ENCODE results near the gene MGRN1. TPM values are rescaled to one million over a fixed set of nuclear protein-coding genes. Genes with fewer than 3 reads are reported as not detected.

The MGRN1 gene
- total RNA-seq, 1 experiment from 2014 or later = 31.3 TPM

GRCh38 chr16:4624827-4625559 is 367 bp downstream of the MGRN1 start:
- peak; percentile 61 for DNase-seq (ENCODE audit: low spot score)

GRCh38 chr16:4625560-4626159 is 1.0 kb downstream of the MGRN1 start:
- no peak for DNase-seq (ENCODE audit: low spot score)

GRCh38 chr16:4626396-4626795 is 1.8 kb downstream of the MGRN1 start:
- no peak for DNase-seq (ENCODE audit: low spot score)

- DNase-seq (ENCODE audit: low spot score) = no peak
Observed at GRCh38 chr16:4628283-4628682, 3.7 kb downstream of the MGRN1 start.

GRCh38 chr16:4631444-4631843 is 6.8 kb downstream of the MGRN1 start:
- no peak for DNase-seq (ENCODE audit: low spot score)

GRCh38 chr16:4633910-4634635 is 9.4 kb downstream of the MGRN1 start:
- no peak for DNase-seq (ENCODE audit: low spot score)

- no peak for DNase-seq (ENCODE audit: low spot score)
Observed at GRCh38 chr16:4634768-4635167, 10.1 kb downstream of the MGRN1 start.

GRCh38 chr16:4636196-4636595 is 11.6 kb downstream of the MGRN1 start:
- no peak for DNase-seq (ENCODE audit: low spot score)

- DNase-seq (ENCODE audit: low spot score) = no peak
Observed at GRCh38 chr16:4637501-4638166, 13.0 kb downstream of the MGRN1 start.

GRCh38 chr16:4639899-4640509 is 15.4 kb downstream of the MGRN1 start:
- no peak for DNase-seq (ENCODE audit: low spot score)

GRCh38 chr16:4640572-4641305 is 16.1 kb downstream of the MGRN1 start:
- no peak for DNase-seq (ENCODE audit: low spot score)

- DNase-seq (ENCODE audit: low spot score) = no peak
Observed at GRCh38 chr16:4641306-4641687, 16.7 kb downstream of the MGRN1 start.

GRCh38 chr16:4641895-4642294 is 17.3 kb downstream of the MGRN1 start:
- no peak for DNase-seq (ENCODE audit: low spot score)

GRCh38 chr16:4646773-4647643 is 22.4 kb downstream of the MGRN1 start:
- no peak for DNase-seq (ENCODE audit: low spot score)

GRCh38 chr16:4647644-4647980 is 23.0 kb downstream of the MGRN1 start:
- DNase-seq (ENCODE audit: low spot score) = no peak

GRCh38 chr16:4648917-4649316 is 24.3 kb downstream of the MGRN1 start:
- DNase-seq (ENCODE audit: low spot score) = no peak

- DNase-seq (ENCODE audit: low spot score) = no peak
Observed at GRCh38 chr16:4649744-4650442, 25.3 kb downstream of the MGRN1 start.

GRCh38 chr16:4650443-4651074 is 25.9 kb downstream of the MGRN1 start:
- DNase-seq (ENCODE audit: low spot score) = peak; percentile 73

GRCh38 chr16:4651827-4652226 is 27.2 kb downstream of the MGRN1 start:
- no peak for DNase-seq (ENCODE audit: low spot score)

Data from HT-29 (cell line).